ENCODE measurements around the gene PTPN18.
"Not testable (repeated sequence)": the region's sequence is repeated elsewhere in the genome, so short reads cannot be mapped to it uniquely, and the experiment has no call there.

The PTPN18 gene

GRCh38 chr2:130355578-130356431 is at the start of gene PTPN18:
Gene PTPN18, plus strand, starts transcription at chr2:130356056. Its CDS starts 52 bp downstream, at chr2:130356108.
- DNase-seq (ENCODE audit: low spot score): peak; percentile 83

DNA sequence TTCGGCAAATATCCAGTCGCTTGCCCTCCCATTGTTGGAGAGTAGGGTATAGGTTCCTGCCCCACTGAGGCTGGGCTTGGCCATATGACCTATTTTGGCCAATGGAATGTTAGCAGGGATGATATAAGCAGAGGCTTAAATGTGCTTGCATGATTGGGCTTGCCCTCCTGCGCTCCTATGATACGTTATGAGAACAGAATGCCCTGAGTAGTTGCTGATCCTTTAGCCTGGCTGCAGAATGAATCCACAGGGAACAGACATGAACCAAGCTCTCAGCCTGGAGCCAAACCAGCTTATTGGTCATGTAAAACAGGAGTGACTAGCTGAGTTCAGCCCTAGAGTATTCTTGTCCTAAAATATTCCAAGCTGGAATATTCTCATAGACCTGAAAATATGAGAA is 48.0 kb upstream of the PTPN18 start:
- no peak for DNase-seq (ENCODE audit: low spot score)

GRCh38 chr2:130310881-130311280 is 45.0 kb upstream of the PTPN18 start:
- DNase-seq (ENCODE audit: low spot score): no peak

- no peak for DNase-seq (ENCODE audit: low spot score)
Measured at GRCh38 chr2:130313812-130314334, 42.0 kb upstream of the PTPN18 start.

DNA sequence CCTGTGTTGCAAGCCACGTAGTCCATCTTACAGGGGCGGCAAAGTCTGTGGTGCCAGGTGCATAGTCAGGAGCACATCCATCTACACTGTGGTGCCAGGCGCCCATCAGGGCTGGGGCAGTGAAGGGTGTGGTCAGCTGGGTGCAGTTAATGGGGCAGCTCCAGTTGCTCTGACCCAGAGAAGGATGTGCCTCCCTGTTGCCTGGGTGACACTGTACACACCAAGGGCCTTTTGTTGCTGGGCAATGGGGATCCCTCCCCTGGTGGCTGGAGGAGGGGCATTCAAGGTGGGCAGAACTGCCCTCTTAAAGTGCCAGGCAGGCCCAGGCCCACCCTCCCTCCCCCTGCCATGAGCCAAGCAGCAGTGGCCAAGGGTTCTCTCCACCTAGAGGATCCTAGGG is 41.5 kb upstream of the PTPN18 start:
- no peak for DNase-seq (ENCODE audit: low spot score)

DNA sequence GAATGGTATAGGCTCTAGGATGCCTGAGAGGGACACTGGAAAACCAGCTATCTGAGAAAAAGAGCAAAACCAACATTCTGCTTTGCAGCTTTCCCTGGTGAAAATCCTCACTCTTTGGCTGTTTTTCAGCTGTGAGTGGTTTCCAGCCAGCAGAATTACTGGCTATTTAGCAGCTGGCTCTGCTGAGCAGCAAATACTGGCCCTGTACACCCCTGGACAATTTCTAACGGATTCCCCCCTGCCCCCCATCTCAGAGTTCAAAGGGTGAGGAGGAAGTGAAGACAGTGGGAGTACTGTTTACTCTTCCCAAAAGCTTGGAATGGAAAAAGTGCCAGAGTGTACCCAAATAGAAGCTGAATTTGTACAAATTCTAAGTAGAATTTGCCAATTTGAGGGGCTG is 39.3 kb upstream of the PTPN18 start:
- DNase-seq (ENCODE audit: low spot score): no peak

DNA sequence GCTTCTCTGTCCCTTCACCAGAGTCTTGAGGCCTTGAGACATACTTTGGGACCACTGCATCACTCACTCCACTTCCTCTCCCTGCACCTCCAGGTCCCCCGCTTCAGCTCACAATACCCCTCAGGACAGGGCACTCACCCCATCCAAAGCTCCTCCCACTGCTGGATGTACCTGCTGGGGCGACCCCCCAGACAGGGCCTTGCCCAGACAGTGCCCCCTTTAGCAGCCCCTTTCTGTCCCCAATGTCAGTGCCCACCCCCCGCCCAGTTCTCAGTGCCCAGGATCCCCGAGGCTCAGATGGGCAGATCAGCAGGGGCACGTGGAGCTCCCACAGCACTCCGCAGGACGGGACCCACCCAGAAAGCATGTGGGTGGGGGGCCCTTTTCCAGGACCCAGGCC is 37.0 kb upstream of the PTPN18 start:
- no peak for DNase-seq (ENCODE audit: low spot score)

GRCh38 chr2:130319536-130319935 is 36.3 kb upstream of the PTPN18 start:
- no peak for DNase-seq (ENCODE audit: low spot score)

DNA sequence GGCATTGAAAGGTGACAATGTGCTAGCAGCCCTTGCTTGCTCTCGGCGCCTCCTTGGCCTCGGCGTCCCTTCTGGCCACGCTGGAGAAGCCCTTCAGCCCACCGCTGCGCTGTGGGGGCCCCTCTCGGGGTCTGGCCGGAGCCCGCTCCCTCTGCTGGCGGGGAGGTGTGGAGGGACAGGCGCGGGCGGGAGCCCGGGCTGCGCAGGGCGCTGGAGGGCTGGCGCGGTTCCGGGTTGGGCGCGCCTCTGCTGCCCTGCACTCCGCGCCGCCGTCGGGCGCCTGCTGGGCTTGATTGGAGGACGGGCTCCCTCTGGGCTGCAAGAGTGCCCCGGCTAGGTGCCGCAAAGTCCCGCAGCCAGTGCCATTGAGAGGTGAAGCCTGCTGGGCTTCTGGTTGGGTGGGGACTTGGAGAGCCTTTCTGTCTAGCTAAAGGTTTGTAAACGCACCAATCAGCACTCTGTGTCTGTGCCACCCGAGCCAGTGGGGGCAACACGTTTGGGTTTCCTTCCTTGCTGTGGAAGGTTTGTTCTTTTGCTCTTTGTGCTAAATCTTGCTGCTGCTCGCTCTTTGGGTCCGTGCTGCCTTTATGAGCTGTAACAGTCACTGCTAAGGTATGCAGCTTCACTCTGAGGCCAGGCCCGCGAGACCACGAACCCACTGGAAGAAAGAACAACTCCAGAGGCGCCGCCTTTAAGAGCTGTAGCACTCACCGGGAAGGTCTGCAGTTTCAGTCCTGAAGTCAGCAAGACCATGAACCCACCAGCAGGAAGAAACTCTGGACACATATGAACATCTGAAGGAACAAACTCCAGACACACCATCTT is 27.9 kb upstream of the PTPN18 start:
- DNase-seq (ENCODE audit: low spot score): peak; percentile 25

DNA sequence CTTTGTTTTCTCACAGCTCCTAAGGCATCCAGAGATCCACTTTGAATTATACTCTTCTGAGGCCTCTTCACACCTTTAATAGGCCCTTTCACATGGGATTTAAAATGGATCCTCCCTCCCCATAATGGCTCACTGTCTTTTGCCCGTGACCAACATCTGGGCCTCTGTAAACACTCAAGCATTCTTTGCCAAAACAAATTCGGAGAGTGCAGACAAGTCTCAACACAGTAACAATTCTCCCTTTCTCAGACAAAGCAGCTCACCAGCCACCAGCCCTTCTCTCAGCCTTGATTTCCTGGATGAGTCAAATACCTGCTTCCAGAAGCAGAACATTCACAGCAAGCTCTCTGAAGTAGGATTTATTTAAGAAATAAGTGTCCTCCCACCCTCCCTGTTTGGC is 27.1 kb upstream of the PTPN18 start:
- DNase-seq (ENCODE audit: low spot score): no peak

GRCh38 chr2:130332271-130333073 is 23.4 kb upstream of the PTPN18 start:
- DNase-seq (ENCODE audit: low spot score): peak; percentile 70

GRCh38 chr2:130333253-130333652 is 22.6 kb upstream of the PTPN18 start:
- not testable (repeated sequence) for DNase-seq (ENCODE audit: low spot score)

DNA sequence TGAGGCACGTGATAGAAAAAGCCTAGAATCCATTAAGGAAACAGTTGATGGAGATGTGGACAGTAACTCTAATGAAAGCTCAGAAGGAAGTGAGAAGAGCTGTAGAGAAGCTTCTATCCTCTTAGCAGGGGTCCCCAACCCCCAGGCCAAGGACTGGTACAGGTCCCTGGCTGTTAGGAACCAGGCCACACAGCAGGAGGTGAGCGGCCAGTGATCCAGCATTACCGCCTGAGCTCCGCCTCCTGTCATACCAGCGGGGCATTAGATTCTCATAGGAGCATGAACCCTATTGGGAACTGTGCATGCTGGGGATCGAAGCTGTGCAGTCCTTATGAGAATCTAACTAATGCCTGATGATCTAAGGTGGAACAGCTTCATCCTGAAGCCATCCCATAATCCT is 21.8 kb upstream of the PTPN18 start:
- no peak for DNase-seq (ENCODE audit: low spot score)

DNA sequence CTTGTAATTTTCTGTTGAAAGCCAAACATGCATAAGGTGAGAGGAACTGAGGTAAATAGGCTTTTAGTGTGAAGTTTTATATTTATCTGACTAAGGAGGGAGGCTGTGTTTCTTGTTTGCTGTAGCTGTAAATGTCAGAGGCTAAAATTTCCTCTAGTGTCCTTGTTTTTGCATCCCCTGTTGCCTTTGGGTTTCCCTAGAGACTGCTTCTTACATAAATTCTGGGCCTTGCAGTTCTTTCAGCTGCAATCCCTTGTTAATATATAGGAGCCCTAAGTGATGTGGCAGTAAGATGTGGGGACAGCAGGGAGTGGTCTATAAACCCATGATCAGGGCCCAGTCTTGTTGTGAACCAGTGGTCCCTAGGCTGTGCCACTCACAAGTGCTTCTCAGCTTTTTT is 20.6 kb upstream of the PTPN18 start:
- no peak for DNase-seq (ENCODE audit: low spot score)

- no peak for DNase-seq (ENCODE audit: low spot score)
Measured at GRCh38 chr2:130336150-130336876, 19.5 kb upstream of the PTPN18 start.

- DNase-seq (ENCODE audit: low spot score): peak; percentile 87
Measured at GRCh38 chr2:130336877-130337734, 18.8 kb upstream of the PTPN18 start.

- peak; percentile 58 for DNase-seq (ENCODE audit: low spot score)
Measured at GRCh38 chr2:130337735-130338325, 18.0 kb upstream of the PTPN18 start.

DNA sequence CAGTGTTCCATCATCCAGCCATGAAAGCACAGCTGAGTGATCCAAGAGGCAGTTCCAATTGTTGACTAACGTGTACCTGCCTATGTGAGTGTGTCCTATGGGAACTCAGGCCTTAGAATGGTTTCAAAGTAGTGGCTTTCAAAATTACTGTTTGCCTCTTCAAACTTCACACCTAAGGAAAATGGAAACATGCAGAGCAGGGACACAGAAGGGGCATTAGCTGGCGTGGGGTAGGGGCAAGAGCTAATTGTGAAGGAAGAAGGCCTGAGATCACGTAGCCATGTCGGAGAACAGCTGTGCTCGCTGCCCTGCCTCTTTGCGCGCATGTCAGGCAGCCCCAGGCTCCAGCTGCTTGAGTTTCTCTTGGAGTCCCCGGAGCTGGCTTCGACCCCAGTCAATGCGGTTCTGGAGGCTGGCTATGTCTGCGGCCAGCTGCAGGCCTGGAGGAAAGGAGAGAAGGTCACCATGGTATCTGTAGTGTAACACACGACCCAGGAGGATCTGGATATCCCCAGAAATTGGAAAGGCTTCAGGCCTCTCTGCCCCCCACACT is 17.0 kb upstream of the PTPN18 start:
- DNase-seq (ENCODE audit: low spot score): no peak

DNA sequence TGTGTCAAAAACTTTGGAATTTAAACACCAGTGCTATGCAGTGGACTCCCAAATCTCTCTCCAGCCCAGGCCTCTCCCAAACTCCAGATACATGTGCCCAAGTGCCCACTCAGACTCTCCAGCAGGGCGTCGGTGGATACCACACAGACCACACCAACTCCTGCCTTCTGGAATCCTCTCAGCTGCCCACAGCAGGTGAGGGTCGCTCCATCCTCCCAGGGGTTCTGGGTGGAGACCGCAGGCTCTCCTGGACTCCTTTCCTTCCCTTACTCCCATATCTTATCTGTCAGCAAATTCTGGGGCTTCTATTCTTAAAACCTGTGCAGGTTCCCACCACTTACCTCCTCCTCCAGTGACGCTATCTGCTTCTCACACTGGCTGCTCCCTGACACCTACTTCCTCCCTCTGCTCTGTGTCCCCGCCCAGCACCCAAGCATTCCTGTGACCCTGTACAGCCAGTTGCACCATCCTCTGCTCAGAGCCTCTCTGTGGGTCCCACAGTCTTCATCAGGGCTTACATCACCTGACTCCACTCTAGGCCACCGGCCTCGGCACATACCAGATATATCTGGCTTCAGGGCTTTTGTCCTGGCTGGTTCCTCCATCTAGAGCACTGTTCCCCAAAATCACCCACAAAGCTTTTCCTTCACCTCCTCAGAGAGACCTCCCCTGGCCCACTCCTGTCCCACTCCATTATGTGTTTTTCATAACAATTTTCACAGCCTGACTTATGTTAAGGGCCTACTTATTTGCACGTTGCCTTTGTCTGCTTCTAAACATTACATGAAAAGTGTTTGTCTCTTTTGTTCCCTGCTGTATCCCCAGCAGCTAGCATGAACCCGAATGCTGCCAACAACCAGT is 15.7 kb upstream of the PTPN18 start:
- no peak for DNase-seq (ENCODE audit: low spot score)
